NK-92 treated with Interleukin-12 subunit alpha and Interleukin-12 subunit beta, amount 100 ng/mL, for 24 hours (cell line): ENCODE results near the gene TCF21.
"Not testable (repeated sequence)": the region's sequence is repeated elsewhere in the genome, so short reads cannot be mapped to it uniquely, and the experiment has no call there.

Experiments used
- DNase-seq: peaks from one replicate; lab custom pipeline; 2025; lab: John Stamatoyannopoulos, UW

Gene TCF21

DNA sequence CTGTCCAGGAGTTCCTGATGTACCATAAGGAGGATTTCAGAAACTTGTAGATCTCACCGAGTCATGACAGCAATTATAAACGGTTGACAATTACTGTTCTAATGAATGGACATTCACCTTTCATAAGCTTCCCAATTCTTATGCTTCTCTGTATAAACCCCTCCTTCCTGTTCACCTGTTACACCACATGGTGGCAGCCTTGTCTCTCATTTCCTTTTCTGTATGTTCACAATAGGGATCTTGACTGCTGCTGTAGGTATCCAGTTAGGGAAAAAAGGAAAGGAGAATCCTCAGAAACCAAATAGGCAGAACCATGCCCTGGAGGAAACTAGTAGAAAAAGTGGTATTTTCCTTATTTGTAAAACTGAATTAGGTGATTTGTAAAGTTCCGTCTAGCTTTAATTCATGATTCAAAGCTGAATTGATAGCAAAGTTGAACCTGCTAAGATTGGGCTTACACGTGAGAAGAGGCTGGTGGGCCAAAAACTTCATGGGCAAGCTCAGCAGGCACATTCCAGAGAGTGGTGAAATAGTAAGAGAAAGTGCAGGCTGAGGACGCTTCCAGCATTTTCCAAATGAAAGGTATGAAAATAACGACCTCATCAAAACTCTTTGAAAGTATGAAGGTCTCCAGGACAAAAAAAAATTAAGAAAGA lies 35.2 kb downstream of the TCF21 start:
- peak; percentile 14 for DNase-seq

GRCh38 chr6:133931221-133931620 lies 42.3 kb downstream of the TCF21 start:
- DNase-seq: not testable (repeated sequence)

GRCh38 chr6:133936352-133936751 lies 47.4 kb downstream of the TCF21 start:
- not testable (repeated sequence) for DNase-seq

DNA sequence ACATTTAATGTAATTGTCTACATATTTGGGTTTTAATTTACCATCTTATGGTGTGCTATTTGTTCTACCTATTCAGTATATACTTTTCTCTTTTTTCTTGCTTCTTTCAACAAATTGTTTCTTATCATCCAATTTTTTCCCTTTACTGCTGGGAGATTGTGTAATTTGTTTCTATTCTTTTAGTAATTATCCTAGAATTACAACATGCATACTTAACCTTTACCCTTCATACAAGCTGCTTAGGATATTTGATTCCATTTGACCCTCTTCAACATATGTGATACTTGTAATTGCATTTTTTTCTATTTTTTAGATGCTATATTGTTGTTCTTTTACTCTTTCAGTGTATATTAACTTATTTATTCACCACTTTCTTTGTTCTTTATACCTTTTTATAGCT lies 49.0 kb downstream of the TCF21 start:
- no peak for DNase-seq

GRCh38 chr6:133938533-133938932 lies 49.6 kb downstream of the TCF21 start:
- no peak for DNase-seq

- no peak for DNase-seq
Measured at GRCh38 chr6:133939778-133940667, 51.1 kb downstream of the TCF21 start.
